CD4-positive, alpha-beta T cell (primary cell): ENCODE measurements around the gene HFE. TPM values are rescaled to one million over a fixed set of nuclear protein-coding genes. Genes with fewer than 3 reads are reported as not detected.
"Not testable (repeated sequence)": the region's sequence is repeated elsewhere in the genome, so short reads cannot be mapped to it uniquely, and the experiment has no call there.

ENCODE experiments used
- ATAC-seq: fragments of 200-7000 bp; cut with Tn5 transposase; one replicate; pipeline ENCODE4 v1.10.0; 2022; ENCODE audit warnings: mild to moderate bottlenecking; ENCODE audit not compliant: poor library complexity
- CTCF ChIA-PET: fragments of 350-600 bp; sonication (Branson Sonifier 250); formaldehyde crosslinking; loops from one replicate; lab custom pipeline; 2021; ENCODE audit warnings: antibody characterized with exemption, inconsistent platforms; lab: Charles Lee
- POLR2A ChIA-PET: fragments of 350-600 bp; sonication (Branson Sonifier 250); formaldehyde crosslinking; loops from one replicate; lab custom pipeline; 2021; ENCODE audit warnings: antibody characterized with exemption, inconsistent platforms; lab: Charles Lee
- DNase-seq, 14 experiments: peaks; one replicate each; pipeline ENCODE4 v3.0.0-alpha.2; 2013 to 2020; ENCODE audit warnings: mixed read lengths in 2 of 14
- H3K27ac ChIP-seq, 2 donors: one replicate each; pipeline versions ENCODE4 v1.5.1 to v1.7.0; 2013; ENCODE audit warnings: low read length in 2 of 2, low read depth in 1 of 2, mild to moderate bottlenecking in 1 of 2
- H3K27me3 ChIP-seq, 2 experiments: 1 replicate in 1 of 2; 2 replicates in 1 of 2; pipeline versions ENCODE4 v1.6.1 to v1.7.0; 2013; ENCODE audit warnings: low read length in 2 of 2, control low read depth in 1 of 2, mild to moderate bottlenecking in 1 of 2, moderate library complexity in 1 of 2; ENCODE audit not compliant: insufficient read depth in 2 of 2, control insufficient read depth in 1 of 2
- H3K36me3 ChIP-seq: one replicate; pipeline ENCODE4 v1.6.1; 2013; ENCODE audit warnings: low read length, control low read depth; ENCODE audit not compliant: insufficient read depth
- H3K4me1 ChIP-seq: one replicate; pipeline ENCODE4 v1.6.1; 2013; ENCODE audit warnings: low read length, control low read depth; ENCODE audit not compliant: insufficient read depth
- H3K4me3 ChIP-seq: one replicate; pipeline ENCODE4 v1.5.1; 2013; ENCODE audit warnings: mild to moderate bottlenecking, low read length, moderate library complexity
- H3K9me3 ChIP-seq, 2 experiments: 1 replicate in 1 of 2; 2 replicates in 1 of 2; pipeline versions ENCODE4 v1.6.1 to v1.7.0; 2013; ENCODE audit warnings: low read length in 2 of 2, mild to moderate bottlenecking in 2 of 2, control low read depth in 1 of 2, moderate library complexity in 1 of 2; ENCODE audit not compliant: control insufficient read depth in 1 of 2, insufficient read depth in 1 of 2
- H3K27ac Mint-ChIP-seq: one replicate; pipeline ENCODE4 v1.8.0; 2020; ENCODE audit warnings: mixed read lengths
- H3K27me3 Mint-ChIP-seq: one replicate; pipeline ENCODE4 v1.8.0; 2021; ENCODE audit warnings: mixed read lengths
- H3K36me3 Mint-ChIP-seq: one replicate; pipeline ENCODE4 v1.8.0; 2021; ENCODE audit warnings: low read depth, mixed read lengths
- H3K4me1 Mint-ChIP-seq: one replicate; pipeline ENCODE4 v1.8.0; 2021; ENCODE audit warnings: low read depth, mixed read lengths
- H3K4me3 Mint-ChIP-seq: one replicate; pipeline ENCODE4 v1.8.0; 2020; ENCODE audit warnings: mild to moderate bottlenecking, mixed read lengths
- H3K9me3 Mint-ChIP-seq: one replicate; pipeline ENCODE4 v1.8.0; 2020; ENCODE audit warnings: mixed read lengths
- CTCF ChIP-seq: fragments of 200-600 bp; IDR thresholded peaks from one replicate; pipeline ENCODE4 v1.8.0; 2022; ENCODE audit warnings: antibody characterized with exemption, mild to moderate bottlenecking
- intact Hi-C, 2 experiments: fragments of 100-400 bp; cut with DNase I in 1 of 2; cut with micrococcal nuclease in 1 of 2; formaldehyde crosslinking; loops; one replicate each; pipeline versions ENCODE4 v1.15.1 to v1.9.0; 2023 to 2025; cut with DNase I, micrococcal nuclease
- total RNA-seq, 174 experiments: library from RNA in 2 of 174; stranded (reverse) in 2 of 174; gene quantifications; one replicate each; pipeline ENCODE4 v1.2.3 and lab custom pipeline; 2021 to 2026

Gene HFE
- total RNA-seq, 2 experiments from 2014 or later: 0.08 to 0.28 TPM

- Histone ChIP-seq H3K4me3 (no peak overlapping the region), H3K27me3 (no peaks in the 10 kb centered on the region), H3K9me3 (peaks cover 0 to 3% of the 10 kb centered on the region in 2 experiments), H3K36me3 (no peaks in the 10 kb centered on the region), H3K27ac (peak overlapping the region in 1 of 2 donors; percentile 32), H3K4me1 (peaks cover 21% of the 10 kb centered on the region)
- no peaks in the 10 kb centered on the region for H3K27me3 Mint-ChIP-seq
- intact Hi-C loops: loop anchor here (1.0 to 2.0 kb wide), 3 partner anchors 9 to 19 kb away; a partner anchor contains a TSS
- H3K4me3 Mint-ChIP-seq: peak overlapping the region; percentile 97
- ATAC-seq: no peak
- H3K4me1 Mint-ChIP-seq: peaks cover 28% of the 10 kb centered on the region
- no peak for DNase-seq
- H3K36me3 Mint-ChIP-seq: peaks cover 21% of the 10 kb centered on the region
- TF ChIP-seq CTCF: no peak
- peak overlapping the region; percentile 94 for H3K27ac Mint-ChIP-seq
- ChIA-PET CTCF (interaction anchor here (0.5 to 4.7 kb wide), 11 partner anchors 14 to 1131 kb away, joined by 3 to 40 read pairs (median 4); a partner anchor contains a TSS), POLR2A (interaction anchor here (0.6 to 6.0 kb wide), 26 partner anchors 9 to 1821 kb away, joined by 3 to 919 read pairs (median 7); partner anchors contain the start of gene HFE)
- no peaks in the 10 kb centered on the region for H3K9me3 Mint-ChIP-seq
Observed at GRCh38 chr6:26045928-26046368, 41.3 kb upstream of the HFE start.

GRCh38 chr6:26047329-26047728 is 39.9 kb upstream of the HFE start:
- not testable (repeated sequence) for DNase-seq

GRCh38 chr6:26048590-26048989 is 38.6 kb upstream of the HFE start:
- Histone ChIP-seq H3K4me3 (no peak overlapping the region), H3K9me3 (peaks cover 0 to 3% of the 10 kb centered on the region in 2 experiments), H3K36me3 (no peaks in the 10 kb centered on the region), H3K27me3 (no peaks in the 10 kb centered on the region), H3K4me1 (peaks cover 16% of the 10 kb centered on the region), H3K27ac (no peak overlapping the region)
- no peaks in the 10 kb centered on the region for H3K27me3 Mint-ChIP-seq
- CTCF ChIA-PET: interaction anchor here (1.2 to 1.4 kb wide), 3 partner anchors 17 to 56 kb away, joined by 3 to 6 read pairs (median 5); no protein-coding TSS in a partner anchor
- H3K36me3 Mint-ChIP-seq: peaks cover 16% of the 10 kb centered on the region
- no peak overlapping the region for H3K27ac Mint-ChIP-seq
- H3K4me3 Mint-ChIP-seq: no peak overlapping the region
- ATAC-seq (no peak), DNase-seq (no peak)
- H3K9me3 Mint-ChIP-seq: no peaks in the 10 kb centered on the region
- H3K4me1 Mint-ChIP-seq: peaks cover 23% of the 10 kb centered on the region
- intact Hi-C loops: no loop called here
- POLR2A ChIA-PET: interaction anchor here (0.8 to 2.0 kb wide), 4 partner anchors 22 to 1761 kb away, joined by 3 to 6 read pairs (median 3); partner anchors contain the start of gene TRIM38
- no peak for TF ChIP-seq CTCF

More at GRCh38 chr6:26047329-26047728, 39.9 kb upstream of the HFE start:
- Mint-ChIP-seq H3K4me3 (peak overlapping the region; percentile 23), H3K4me1 (peaks cover 28% of the 10 kb centered on the region), H3K36me3 (peaks cover 21% of the 10 kb centered on the region)
- H3K27me3 ChIP-seq, CTCF ChIA-PET, H3K36me3 ChIP-seq, H3K4me3 ChIP-seq, H3K27ac Mint-ChIP-seq, intact Hi-C loops, ATAC-seq, H3K27ac ChIP-seq, H3K9me3 ChIP-seq, H3K27me3 Mint-ChIP-seq, H3K9me3 Mint-ChIP-seq: not testable (repeated sequence)
- peaks cover 21% of the 10 kb centered on the region for H3K4me1 ChIP-seq
- POLR2A ChIA-PET: interaction anchor here (2.0 to 6.0 kb wide), 6 partner anchors 7 to 110 kb away, joined by 6 to 919 read pairs (median 324); a partner anchor contains a TSS
